Dermis microvascular lymphatic vessel endothelial cell (primary cell): ENCODE data around the gene CACTIN. TPM values are rescaled to one million over a fixed set of nuclear protein-coding genes. Genes with fewer than 3 reads are reported as not detected.
"Not testable (repeated sequence)": the region's sequence is repeated elsewhere in the genome, so short reads cannot be mapped to it uniquely, and the experiment has no call there.

Experiments used
- DNase-seq, 2 donors: peaks; one replicate each; pipeline versions ENCODE4 v3.0.0 to v3.0.0-alpha.2; 2010; ENCODE audit warnings: low read depth in 2 of 2
- total RNA-seq: library from RNA; depleted of rRNA; stranded (reverse); fragments of >200 nt; gene quantifications from 2 replicates; pipeline ENCODE4 v1.2.1, GENCODE V29; 2014

CACTIN gene
- total RNA-seq, 1 donor from 2014 or later = 18.6 TPM

DNA sequence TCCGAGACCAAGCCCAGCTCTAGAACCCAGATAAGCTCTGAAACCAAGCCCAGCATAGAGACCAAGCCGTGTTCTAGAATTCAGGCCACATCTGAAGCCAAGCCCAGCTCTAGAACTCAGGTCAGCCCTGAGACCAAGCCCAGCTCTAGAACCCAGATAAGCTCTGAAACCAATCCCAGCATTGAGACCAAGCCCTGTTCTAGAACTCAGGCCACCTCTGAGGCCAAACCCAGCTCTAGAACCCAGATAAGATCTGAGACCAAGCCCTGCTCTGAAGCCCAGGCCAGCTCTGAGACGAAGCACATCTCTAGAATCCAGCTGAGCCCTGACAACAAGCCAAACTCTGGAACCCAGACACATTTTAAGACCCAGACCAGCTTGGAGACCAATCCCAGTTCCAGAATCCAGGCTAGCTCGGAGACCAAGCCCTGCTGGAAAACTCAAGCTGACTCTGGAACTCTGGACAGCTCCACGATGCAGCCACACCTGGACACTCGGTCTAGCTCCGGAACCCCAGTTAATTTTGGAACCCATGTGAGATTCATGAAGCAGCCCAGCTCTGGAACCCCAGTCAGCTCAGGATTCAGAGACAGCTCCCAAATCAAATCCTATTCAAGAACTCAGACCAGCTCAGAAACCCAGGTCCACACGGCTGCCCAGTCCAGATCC, 35.5 kb downstream of the CACTIN start:
- no peak for DNase-seq

DNA sequence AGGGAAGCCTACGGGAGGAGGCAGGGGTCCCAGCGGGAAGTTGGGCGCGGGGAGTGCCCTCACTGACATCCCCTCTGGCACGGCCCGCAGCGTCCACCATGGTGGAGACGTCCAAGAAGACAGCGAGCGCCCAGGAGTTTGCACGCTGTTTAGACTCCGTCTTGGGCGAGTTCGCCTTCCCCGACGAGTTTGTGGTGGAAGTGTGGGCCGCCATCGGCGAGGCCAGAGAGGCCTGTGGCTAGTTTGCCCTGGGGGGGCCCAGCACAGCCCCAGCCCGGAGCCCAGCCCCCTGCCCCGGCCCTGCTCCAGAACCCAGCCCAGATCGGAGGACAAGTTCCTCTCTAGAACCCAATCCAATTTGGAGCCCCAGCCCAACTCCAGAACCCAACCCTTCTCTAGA, 36.6 kb downstream of the CACTIN start:
- no peak for DNase-seq

DNA sequence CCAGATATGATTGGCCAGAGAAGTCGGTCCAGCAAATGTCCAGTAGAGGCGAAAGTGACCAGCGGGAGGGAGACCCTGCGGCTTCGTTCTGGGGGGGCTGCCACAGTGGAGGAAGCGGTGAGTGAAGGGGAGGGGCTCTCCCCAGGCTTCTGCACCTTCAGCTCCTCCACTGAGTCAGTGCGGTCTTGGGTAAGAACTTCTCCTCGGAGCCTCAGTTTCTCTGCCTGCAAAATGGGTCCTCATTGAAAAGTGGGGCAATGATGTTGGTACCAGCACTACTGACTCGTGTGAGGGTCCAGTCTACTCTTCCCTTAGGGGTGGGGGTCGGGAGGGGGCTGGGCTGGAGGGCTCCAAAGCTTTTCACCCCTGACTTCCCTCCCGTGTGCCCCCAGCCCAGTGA, 37.2 kb downstream of the CACTIN start:
- DNase-seq = no peak

DNA sequence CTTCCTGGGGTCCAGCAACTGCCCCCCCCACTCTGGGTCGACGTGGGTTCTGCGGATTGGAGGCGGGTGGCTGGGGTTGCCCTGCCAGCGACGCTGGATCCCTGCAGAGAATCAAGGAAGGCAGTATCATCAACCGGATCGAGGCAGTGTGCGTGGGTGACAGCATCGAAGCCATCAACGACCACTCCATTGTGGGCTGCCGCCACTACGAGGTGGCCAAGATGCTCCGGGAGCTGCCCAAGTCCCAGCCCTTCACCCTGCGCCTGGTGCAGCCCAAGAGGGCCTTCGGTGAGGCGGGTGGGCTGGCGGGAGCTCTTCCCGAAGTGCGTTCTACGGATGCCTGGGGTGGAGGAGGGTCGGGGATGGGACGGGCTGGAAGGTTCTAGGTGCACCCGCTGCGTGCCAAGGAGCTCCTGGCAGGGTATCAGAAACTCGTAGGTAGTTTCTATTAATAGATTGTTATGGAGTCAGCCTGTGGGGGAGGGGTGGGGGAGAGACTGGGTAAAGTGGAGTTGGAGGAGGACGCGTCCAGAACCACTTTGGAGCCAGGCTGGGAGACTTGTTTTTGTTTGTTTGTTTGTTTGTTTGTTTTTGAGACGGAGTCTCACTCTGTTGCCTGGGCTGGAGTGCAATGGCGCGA, 39.8 kb downstream of the CACTIN start:
- no peak for DNase-seq

DNA sequence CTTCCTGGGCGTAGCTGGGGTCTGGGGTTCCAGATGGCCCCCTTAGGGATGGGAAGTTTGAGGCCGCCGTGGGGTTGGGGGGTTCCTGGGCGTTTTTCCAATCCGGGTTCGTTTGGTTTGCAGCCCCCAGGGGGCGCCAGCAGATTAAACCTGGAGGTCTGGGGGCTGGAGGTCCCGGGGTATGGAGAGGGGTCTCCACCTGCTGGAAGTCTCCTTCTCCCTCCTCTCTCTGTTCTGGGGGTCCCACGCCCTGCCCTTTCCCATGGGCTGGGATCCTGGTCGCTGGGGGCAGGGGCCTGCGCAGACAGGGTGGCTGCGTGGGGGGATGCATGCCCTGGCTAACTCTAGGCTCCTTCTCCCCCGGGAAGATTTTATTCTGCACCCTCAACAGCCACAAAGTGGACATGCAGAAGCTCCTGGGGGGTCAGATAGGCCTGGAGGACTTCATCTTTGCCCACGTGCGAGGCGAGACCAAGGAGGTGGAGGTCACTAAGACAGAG, 40.4 kb downstream of the CACTIN start:
- DNase-seq = no peak

DNA sequence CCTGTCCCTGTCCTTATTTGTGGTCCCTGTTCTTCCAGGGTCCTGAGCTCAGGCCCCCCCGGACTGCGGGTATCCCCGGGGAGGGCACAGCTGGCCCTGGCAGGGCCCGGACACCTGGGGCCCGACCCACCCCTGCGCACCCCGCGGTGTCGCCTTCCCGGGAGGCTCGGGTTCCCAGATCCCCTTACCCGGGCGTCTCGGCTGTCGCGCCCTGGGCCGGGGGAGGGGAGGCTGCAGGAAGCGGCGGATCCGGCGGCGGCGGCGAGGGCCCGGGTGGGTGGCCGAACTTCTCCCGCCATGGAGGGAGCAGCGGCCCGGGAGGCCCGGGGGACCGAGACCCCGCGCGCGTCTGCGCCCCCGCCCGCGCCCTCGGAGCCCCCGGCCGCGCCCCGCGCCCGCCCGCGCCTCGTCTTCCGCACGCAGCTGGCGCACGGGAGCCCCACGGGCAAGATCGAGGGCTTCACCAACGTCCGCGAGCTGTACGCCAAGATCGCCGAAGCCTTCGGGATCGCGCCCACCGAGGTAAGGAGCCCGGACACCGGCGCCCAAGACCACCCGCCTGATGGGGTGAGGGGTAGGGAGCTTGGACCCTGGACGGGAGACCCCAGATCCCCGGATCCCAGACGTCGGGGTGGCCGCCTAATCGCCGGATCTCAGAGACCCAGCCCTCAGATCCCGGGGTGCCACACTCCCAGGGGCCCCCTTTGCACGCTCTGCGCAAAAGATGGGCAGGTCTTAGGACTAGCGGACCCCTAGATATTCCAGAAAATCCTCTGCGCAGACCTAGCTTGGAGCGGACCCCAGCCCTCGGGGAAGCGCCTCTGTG, 41.1 kb downstream of the CACTIN start, which contains the start of gene GIPC3:
Gene GIPC3 (plus strand): TSS at position 178 of the 826 bp plus-strand sequence. CDS start 120 bp downstream, at position 298.
- no peak for DNase-seq

DNA sequence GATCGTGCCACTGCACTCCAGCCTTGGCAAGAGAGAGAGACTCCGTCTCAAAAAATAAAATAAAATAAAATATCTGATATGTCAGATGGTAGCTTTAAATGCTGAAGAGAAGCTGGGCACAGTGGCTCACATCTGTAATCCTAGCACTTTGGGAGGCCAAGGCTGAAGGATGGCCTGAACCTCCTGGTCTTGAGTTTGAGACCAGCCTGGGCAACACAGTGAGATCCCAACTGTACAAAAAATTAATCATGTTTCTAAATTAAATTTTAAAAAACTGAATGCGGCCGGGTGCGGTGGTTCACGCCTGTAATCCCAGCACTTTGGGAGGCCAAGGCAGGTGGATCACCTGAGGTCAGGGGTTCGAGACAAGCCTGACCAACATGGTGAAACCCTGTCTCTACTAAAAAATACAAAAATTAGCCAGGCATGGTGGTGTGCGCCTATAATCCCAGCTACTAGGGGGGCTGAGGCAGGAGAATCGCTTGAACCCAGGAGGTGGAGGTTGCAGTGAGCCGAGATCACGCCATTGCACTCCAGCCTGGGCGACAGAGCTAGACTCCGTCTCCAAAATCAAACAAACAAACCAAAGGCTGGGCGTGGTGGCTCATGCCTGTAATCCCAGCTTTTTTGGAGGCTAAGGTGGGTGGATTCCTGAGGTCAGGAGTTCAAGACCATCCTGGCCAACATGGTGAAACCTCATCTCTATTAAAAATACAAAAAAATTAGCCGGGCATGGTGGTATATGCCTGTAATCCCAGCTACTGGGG, 42.4 kb downstream of the CACTIN start:
- not testable (repeated sequence) for DNase-seq

DNA sequence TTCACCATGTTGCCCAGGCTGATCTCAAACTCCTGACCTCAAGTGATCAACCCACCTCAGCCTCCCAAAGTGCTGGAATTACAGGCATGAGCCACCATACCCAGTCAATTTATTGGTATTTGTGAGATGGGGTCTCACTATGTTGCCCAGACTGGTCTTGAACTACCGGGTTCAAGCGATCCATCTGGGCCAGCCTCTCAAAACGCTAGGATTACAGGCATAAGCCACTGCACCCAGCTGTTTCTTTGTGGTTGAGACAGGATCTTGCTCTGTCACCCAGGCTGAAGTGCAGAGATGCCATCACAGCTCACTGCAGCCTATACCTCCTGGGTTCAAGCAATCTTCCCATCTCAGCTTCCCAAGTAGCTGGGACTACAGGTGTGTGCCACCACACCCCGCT, 44.8 kb downstream of the CACTIN start:
- not testable (repeated sequence) for DNase-seq

DNA sequence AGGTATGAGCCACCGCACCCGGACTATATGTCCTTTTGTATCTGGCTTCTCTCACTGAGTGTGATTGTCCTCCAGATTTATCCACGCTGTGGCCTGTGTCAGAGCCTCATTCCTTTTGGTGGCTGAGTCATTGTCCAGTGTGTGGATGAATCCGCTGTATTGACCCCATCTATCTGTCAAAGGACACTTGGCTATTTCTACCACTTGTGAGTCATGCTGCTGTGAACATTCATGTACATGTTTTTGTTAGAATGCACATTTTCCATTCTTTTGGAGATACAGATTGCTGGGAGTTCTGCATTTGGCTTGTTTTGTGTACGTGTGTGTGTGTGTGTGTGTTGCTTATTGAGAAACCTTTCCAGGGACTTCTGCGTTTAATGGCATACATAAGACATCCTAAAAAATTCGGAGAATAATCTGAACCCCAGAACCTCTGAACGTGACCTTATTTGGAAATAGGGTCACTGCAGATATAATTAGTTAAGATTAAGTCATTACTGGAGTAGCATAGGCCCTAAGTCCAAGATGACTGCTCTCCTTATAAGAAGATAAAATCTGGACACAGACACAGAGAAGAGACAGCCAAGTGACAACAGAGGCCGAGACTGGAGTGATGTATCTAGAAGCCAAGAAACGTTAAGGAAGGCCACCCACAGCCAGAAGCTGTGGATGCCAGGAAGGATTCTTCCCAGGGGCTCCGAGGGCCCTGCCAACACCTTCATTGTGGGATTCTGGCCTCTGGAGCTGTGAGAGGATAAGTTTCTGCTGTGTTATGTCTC, 46.2 kb downstream of the CACTIN start:
- DNase-seq = peak; percentile 55 to 95

DNA sequence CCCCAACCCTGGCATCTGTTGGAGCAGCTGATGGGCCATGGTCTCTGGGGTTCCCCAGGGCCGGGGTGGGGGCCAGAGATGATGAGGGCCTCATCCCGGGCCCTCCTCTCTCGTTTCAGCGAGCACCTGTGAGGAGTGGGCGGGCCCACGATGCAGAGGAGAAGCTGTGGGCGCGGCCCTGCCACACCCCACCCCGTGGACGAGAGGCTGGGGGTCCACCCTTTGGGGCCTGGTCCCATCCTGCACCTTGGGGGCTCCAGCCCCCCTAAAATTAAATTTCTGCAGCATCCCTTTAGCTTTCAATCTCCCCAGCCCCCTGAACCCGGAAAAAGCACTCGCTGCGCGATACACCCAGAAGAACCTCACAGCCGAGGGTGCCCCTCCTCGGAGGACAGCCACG, 48.2 kb downstream of the CACTIN start:
- no peak for DNase-seq

DNA sequence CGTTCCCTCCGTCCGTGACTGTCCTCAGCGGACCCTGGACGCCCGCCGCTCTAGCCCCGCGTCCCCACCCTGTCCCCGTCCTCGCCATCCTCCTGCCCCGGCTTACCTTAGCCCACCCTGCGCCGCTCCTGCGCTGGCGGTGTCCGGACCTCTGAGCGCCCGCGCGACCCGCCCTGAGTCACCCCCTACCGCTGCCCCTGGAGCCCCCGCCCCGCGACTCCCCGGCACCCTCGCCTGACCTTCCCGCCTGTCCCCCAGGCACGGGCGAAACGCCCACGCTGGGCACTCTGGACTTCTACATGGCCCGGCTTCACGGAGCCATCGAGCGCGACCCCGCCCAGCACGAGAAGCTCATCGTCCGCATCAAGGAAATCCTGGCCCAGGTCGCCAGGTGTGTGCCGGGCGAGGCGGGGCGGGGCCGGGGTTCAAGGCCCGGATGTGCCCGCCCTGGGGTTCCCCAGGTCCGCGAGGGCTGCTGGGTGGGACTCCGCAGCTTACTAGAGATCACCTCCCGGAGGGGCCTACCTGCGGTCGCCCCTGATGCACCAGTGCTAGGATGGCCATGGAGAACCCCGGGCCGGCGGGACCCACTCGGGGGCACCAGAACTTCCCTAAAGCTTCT, 48.8 kb downstream of the CACTIN start:
- no peak for DNase-seq

DNA sequence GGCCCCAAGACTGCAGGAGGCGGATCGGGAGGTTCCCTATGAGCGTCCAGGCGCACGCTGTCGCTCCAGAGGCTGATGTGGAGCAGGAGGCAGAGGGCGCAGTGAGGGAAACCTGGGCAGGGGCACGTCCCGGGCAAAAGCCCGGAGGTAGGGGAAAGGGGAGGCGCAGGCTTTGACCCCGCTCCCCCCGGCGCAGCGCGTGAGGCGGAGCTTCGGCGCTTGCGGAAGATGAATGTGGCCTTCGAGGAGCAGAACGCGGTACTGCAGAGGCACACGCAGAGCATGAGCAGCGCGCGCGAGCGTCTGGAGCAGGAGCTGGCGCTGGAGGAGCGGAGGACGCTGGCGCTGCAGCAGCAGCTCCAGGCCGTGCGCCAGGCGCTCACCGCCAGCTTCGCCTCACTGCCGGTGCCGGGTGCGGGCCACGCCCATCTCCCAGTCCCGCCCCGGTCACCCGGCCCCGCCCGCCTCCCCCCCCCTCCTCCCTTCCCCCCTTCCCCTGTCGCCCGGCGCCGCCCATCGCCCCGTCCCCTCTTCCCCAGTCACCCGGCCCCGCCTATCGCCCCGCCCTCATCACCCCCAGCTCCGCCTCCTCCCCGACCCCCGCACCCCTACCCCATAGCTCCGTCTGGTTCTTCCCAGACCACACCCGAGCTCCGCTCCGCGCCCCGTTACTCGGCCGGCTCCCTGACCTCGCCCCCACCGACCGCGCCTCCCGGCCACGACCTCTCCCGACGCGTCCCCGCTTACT, 49.7 kb downstream of the CACTIN start:
- peak in 1 of 2 donors; percentile 73 for DNase-seq

DNA sequence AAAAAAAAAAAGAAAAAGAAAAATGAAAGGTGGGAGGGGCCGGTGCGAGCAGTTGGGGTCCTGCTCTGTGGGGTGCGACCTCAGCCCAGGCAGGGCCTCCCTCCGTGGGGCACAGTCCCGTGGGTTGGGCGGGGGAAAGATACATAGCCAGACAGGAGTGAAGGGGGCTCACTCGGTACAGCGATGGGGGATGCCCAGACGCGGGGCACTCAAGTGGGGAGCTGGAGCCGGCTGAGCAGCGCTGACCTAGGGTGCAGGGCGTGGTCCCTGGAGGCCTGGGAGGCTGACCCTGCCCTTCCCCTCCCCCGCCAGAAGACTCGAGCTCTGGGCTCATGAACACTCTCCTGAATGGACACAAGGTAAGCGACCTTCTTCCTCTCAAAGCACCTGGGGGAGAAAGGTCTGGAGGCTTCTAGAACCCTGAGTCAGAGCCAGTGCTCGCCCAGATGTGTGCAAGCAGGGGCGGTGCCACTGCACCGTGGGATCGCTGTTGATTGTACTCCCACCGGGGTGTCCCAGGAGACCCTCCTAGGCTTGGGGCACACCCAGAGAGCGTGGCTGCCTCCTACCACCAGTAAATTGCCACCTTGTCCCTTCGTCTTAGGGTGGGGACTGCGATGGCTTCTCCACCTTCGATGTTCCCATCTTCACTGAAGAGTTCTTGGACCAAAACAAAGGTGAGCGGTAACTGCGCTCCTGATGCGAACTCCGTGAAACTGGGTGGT, 50.5 kb downstream of the CACTIN start:
- no peak for DNase-seq

DNA sequence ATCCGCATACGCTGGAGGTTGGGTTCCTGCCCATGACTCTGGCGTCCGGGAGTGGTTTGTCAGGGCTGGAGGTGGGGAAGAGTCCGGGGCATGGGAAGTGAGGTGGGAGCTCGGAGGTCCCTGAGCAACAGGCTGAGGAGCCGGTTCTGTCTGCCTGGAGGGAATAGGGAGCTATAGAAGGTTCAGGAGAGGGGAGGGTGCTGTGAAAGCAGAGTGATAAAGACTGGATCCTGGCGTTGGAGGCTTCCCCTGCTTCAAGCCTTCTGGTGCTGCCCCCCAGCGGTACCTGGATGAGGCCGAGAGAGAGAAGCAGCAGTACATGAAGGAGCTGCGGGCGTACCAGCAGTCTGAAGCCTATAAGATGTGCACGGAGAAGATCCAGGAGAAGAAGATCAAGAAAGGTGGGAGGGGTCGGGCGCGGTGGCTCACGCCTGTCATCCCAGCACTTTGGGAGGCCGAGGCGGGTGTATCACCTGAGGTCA, 51.3 kb downstream of the CACTIN start:
- DNase-seq = peak in 1 of 2 donors; percentile 38

DNA sequence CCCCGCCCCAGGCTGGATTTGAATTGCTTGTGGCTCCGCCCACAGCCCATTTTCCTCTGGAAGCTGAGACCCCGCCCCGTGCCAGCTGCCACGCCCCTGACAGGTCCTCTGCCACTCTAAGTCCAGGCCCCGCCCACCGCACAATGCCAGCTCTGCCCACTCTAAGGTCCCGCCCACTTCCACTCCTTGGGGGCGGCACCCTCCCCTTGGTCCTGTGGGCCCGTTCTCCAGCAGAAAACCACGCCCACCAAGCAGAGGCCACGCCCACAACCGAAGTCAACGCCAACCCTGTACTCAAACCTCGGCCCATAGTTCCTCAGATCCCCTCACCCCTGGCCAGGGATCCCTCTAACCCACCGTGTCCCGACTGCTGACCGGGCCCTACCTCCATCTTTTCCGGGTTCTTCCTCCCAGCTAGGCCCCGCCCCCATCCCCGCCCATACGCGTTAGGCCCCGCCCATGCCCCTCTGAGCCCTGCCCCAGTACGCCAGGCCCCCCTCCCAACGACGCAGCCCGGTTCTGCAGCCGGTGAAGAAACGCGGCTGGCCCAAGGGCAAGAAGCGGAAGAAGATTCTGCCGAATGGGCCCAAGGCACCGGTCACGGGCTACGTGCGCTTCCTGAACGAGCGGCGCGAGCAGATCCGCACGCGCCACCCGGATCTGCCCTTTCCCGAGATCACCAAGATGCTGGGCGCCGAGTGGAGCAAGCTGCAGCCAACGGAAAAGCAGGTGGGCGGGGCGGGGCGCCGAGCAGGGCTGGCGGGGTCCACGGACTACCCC, 52.5 kb downstream of the CACTIN start:
- DNase-seq = peak; percentile 93 to 100

DNA sequence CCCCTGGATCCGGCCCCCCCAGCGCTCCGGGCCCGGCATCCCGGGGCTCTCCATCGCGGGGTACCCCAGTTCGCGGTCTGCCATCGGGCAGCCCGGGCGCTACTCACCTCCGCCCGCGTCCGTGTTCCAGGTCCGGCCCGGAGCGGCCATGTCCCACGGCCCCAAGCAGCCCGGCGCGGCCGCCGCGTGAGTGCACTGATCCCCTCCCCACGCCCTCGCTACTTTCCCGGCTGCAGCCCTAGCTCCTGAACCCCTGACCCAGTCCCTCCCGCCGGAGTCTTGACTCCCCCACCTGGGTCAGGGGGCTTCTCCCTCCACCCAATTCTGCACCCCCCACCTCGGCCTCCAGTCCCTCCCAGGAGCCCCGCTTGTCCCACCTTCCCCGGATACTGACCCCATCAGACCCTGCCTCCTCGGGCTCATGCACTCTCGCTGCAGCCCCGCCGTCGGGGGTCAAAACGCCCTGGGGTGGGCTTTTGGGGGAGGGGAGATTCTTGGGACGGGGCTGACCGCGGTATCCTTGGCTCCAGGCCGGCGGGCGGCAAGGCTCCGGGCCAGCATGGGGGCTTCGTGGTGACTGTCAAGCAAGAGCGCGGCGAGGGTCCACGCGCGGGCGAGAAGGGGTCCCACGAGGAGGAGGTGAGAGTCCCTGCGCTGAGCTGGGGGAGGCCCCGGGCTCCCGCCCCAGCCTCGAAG, 53.3 kb downstream of the CACTIN start:
- DNase-seq = peak in 1 of 2 donors; percentile 17

DNA sequence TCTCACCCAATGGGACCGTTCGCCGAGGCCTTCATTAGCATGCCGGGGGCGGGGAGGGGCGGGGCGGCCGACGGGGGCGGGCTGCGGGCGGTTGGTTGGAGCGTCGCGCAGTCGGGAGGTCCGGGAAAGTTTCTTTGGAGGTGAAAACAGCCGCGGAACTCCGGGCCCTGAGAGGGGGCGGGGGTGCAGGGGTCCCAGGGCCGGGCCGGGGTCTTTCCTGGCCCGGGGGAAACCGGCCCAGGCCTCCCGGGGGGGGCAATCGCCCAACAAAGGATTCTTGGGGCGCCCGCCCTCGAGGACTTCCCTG, 53.8 kb downstream of the CACTIN start, which contains the start of gene HMG20B:
Gene HMG20B (plus strand): TSS at position 90 of the 307 bp plus-strand sequence. CDS start 366 bp downstream, outside the sequence.
- DNase-seq = no peak
